ENCODE results near the gene LURAP1L.
"Not testable (repeated sequence)": the region's sequence is repeated elsewhere in the genome, so short reads cannot be mapped to it uniquely, and the experiment has no call there.

The LURAP1L gene

GRCh38 chr9:12862611-12863410, 88.0 kb downstream of the LURAP1L start:
- DNase-seq, result no peak

DNA sequence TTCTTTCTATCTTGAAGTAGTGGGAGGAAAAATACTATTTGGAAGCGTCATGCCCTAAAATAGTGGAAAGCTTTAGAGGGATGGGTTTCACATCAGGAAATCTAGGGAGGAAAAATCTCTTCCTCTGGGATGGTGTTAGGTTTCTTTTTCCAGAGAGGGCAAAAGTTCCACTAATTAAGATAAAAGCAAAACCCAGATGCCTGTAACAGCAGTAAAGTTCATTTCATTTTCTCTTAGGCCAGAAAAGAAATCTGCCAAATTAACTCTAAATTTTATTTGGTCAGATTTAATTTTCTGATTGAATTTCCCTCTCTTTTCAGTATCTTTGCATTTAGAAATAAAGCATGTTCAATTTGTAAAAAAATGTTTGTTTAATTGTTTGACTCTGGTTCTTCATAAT, 88.8 kb downstream of the LURAP1L start:
- no peak for DNase-seq

DNA sequence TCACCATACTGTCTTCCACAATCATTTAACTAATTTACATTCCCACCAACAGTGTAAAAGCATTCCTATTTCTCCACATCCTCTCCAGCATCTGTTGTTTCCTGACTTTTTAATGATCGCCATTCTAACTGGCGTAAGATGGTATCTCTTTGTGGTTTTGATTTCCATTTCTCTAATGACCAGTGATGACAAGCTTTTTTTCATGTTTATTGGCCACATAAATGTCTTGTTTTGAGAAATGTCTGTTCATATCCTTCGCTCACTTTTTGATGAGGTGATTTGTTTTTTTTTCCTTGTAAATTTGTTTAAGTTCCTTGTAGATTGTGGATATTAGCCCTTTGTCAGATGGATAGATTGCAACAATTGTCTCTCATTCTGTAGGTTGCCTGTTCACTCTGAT, 90.6 kb downstream of the LURAP1L start:
- DNase-seq, result not testable (repeated sequence)

Data from NCI-H1417 treated with DMSO at 0.1 percent for 48 hours (cell line).